K562 (cell line): Measurements from ENCODE around the gene MPC2. TPM values are rescaled to one million over a fixed set of nuclear protein-coding genes. Genes with fewer than 3 reads are reported as not detected.

Experiments used
- ATAC-seq: fragments of 200-7000 bp; cut with Tn5 transposase; 3 replicates; pipeline ENCODE4 v1.9.1; 2020; ENCODE audit warnings: moderate library complexity
- BruUV-seq: library from RNA; stranded (reverse); fragments of 400-500 nt; replicated peaks from 2 replicates; lab custom pipeline; 2021; lab: Mats Ljungman, UMichigan
- CTCF ChIA-PET: fragments of 300-600 bp; formaldehyde crosslinking; extraction: SDS; loops from one replicate; lab custom pipeline; 2021; ENCODE audit warnings: low intra/inter-chr PET ratio; lab: Yijun Ruan, JAX
- POLR2A ChIA-PET: fragments of 300-600, 350-650 bp; sonication (Branson Sonifier 250); formaldehyde crosslinking; extraction: SDS; loops from one replicate; lab custom pipeline; 2021; ENCODE audit warnings: antibody characterized with exemption, inconsistent platforms; lab: Yijun Ruan, JAX
- DNase-seq, 4 experiments: peaks; one replicate each; pipeline versions ENCODE4 v3.0.0 to v3.0.0-alpha.2; 2011 to 2018; ENCODE audit warnings: low spot score in 3 of 4, mixed read lengths in 3 of 4; ENCODE audit errors: extremely low read depth in 1 of 4
- FAIRE-seq: peaks from 2 replicates; lab custom pipeline; 2011; peaks lifted over from hg19 to GRCh38; lab: Jason Lieb, UNC
- H2AFZ ChIP-seq: 2 replicates; pipeline ENCODE4 v1.6.0; 2011; ENCODE audit warnings: low read depth, low read length, control low read depth, inconsistent platforms
- H3K27ac ChIP-seq: fragments of 200-600 bp; 3 replicates; pipeline ENCODE4 v1.8.0; 2011; ENCODE audit warnings: low read depth, mild to moderate bottlenecking, control low read depth, inconsistent platforms, low read length, moderate library complexity, mixed read lengths; ENCODE audit errors: extremely low read depth
- H3K27me3 ChIP-seq, 2 experiments: fragments of 300-600 bp in 1 of 2; 2 replicates in 1 of 2; 3 replicates in 1 of 2; pipeline versions ENCODE4 v1.6.0 to v1.8.0; 2011; ENCODE audit warnings: inconsistent platforms in 2 of 2, low read length in 2 of 2, mild to moderate bottlenecking in 1 of 2, mixed read lengths in 1 of 2, moderate library complexity in 1 of 2; ENCODE audit not compliant: control insufficient read depth in 2 of 2, insufficient read depth in 2 of 2
- H3K36me3 ChIP-seq: fragments of 300-600 bp; 3 replicates; pipeline ENCODE4 v1.8.0; 2011; ENCODE audit warnings: mild to moderate bottlenecking, low read length, inconsistent platforms; ENCODE audit not compliant: control insufficient read depth, insufficient read depth
- H3K4me1 ChIP-seq, 2 experiments: fragments of 200-600 bp in 1 of 2; replicated peaks in 1 of 2; 2 replicates in 1 of 2; 3 replicates in 1 of 2; pipeline versions ENCODE4 v1.5.1 to v1.8.0; 2011; ENCODE audit warnings: inconsistent platforms in 2 of 2, low read length in 2 of 2, mild to moderate bottlenecking in 1 of 2, mixed read lengths in 1 of 2, moderate library complexity in 1 of 2; ENCODE audit not compliant: control insufficient read depth in 2 of 2, insufficient read depth in 2 of 2
- H3K4me2 ChIP-seq: 2 replicates; pipeline ENCODE4 v1.6.1; 2011; ENCODE audit warnings: low read length, control low read depth, inconsistent platforms, mixed read lengths; ENCODE audit not compliant: insufficient read depth
- H3K4me3 ChIP-seq: fragments of 200-600 bp; sonication (generic), shearing (Covaris generic); 2 replicates; pipeline ENCODE4 v1.5.1; 2016; ENCODE audit warnings: control low read depth, inconsistent platforms
- H3K79me2 ChIP-seq: fragments of 200-600 bp; 3 replicates; pipeline ENCODE4 v1.8.0; 2011; ENCODE audit warnings: low read length, inconsistent platforms; ENCODE audit not compliant: control insufficient read depth, insufficient read depth
- H3K9ac ChIP-seq, 2 experiments: 2 replicates each; pipeline versions ENCODE4 v1.6.0 to v1.6.1; 2011; ENCODE audit warnings: low read depth in 2 of 2, low read length in 2 of 2, control low read depth in 1 of 2, inconsistent platforms in 1 of 2, mild to moderate bottlenecking in 1 of 2, mixed read lengths in 1 of 2; ENCODE audit not compliant: insufficient read depth in 1 of 2
- H3K9me1 ChIP-seq: one replicate; pipeline ENCODE4 v1.6.0; 2011; ENCODE audit warnings: inconsistent platforms, mild to moderate bottlenecking, low read length, moderate library complexity; ENCODE audit not compliant: control insufficient read depth, insufficient read depth
- H3K9me3 ChIP-seq: replicated peaks from 2 replicates; pipeline ENCODE4 v1.5.1; 2011; ENCODE audit warnings: low read depth, low read length, inconsistent platforms; ENCODE audit not compliant: control insufficient read depth, insufficient read depth
- H4K20me1 ChIP-seq: replicated peaks from 2 replicates; pipeline ENCODE4 v1.6.1; 2011; ENCODE audit warnings: low read length, inconsistent platforms, mixed read lengths; ENCODE audit not compliant: control insufficient read depth, insufficient read depth
- FUS ChIP-seq: fragments of 200-400 bp; formaldehyde crosslinking; optimal IDR thresholded peaks from 2 replicates; pipeline ENCODE3; 2017; ENCODE audit warnings: low read depth, low read length
- HDAC6 ChIP-seq: IDR thresholded peaks from 2 replicates; pipeline ENCODE4 v1.6.1; 2012; ENCODE audit warnings: low read depth, mild to moderate bottlenecking, control low read depth, inconsistent platforms, low read length, moderate library complexity
- HNRNPL ChIP-seq: fragments of 200-400 bp; formaldehyde crosslinking; IDR thresholded peaks from 2 replicates; pipeline ENCODE4 v1.6.1; 2017; ENCODE audit warnings: low read depth, mild to moderate bottlenecking, low read length
- MIER1 ChIP-seq: fragments of 450-650 bp; IDR thresholded peaks from 2 replicates; pipeline ENCODE4 v1.6.1; 2016; ENCODE audit warnings: antibody characterized with exemption, mild to moderate bottlenecking, low read depth
- NR1H2 ChIP-seq: sonication (generic); formaldehyde crosslinking; IDR thresholded peaks from 2 replicates; pipeline ENCODE4 v1.4.0; 2020; ENCODE audit warnings: mild to moderate bottlenecking, missing genetic modification reagents
- RBBP5 ChIP-seq: fragments of 200-600 bp; sonication (generic); IDR thresholded peaks from 2 replicates; pipeline ENCODE4 v1.6.1; 2012; ENCODE audit warnings: borderline replicate concordance, mild to moderate bottlenecking, low read length, control low read depth, inconsistent platforms; ENCODE audit not compliant: insufficient read depth, poor library complexity, severe bottlenecking
- SIN3A ChIP-seq, 2 experiments: fragments of 150-350 bp in 1 of 2; IDR thresholded peaks; 2 replicates each; pipeline ENCODE4 v1.6.1; 2011 to 2016; ENCODE audit warnings: borderline replicate concordance in 2 of 2, low read depth in 2 of 2, low read length in 2 of 2, mild to moderate bottlenecking in 2 of 2, moderate library complexity in 2 of 2; ENCODE audit not compliant: control insufficient read depth in 1 of 2
- SRSF1 ChIP-seq: fragments of 200-400 bp; formaldehyde crosslinking; IDR thresholded peaks from 2 replicates; pipeline ENCODE4 v1.6.1; 2017; ENCODE audit warnings: mild to moderate bottlenecking, low read depth, low read length, moderate library complexity
- TAF15 ChIP-seq: fragments of 200-400 bp; formaldehyde crosslinking; IDR thresholded peaks from 2 replicates; pipeline ENCODE4 v1.6.1; 2017; ENCODE audit warnings: mild to moderate bottlenecking, low read depth, low read length, moderate library complexity
- ZFPM2 ChIP-seq: fragments of 250-450 bp; sonication (Bioruptor Pico); IDR thresholded peaks from 2 replicates; pipeline ENCODE4 v1.5.1; 2022; ENCODE audit warnings: mild to moderate bottlenecking
- ZNF431 ChIP-seq: sonication (generic); formaldehyde crosslinking; IDR thresholded peaks from 2 replicates; pipeline ENCODE4 v1.8.0; 2022; ENCODE audit warnings: mild to moderate bottlenecking, missing genetic modification reagents
- ZNF584 ChIP-seq: fragments of 200-800 bp; sonication (Bioruptor generic); IDR thresholded peaks from 2 replicates; pipeline ENCODE4 v1.6.1; 2016; ENCODE audit warnings: low read depth, mild to moderate bottlenecking, missing genetic modification characterization, missing compliant biosample characterization
- ZSCAN29 ChIP-seq: fragments of 450-650 bp; IDR thresholded peaks from 2 replicates; pipeline ENCODE4 v1.6.1; 2017
- WGBS: fragments of 100-300 bp; shearing (Covaris generic); methylation state at CpG from one replicate; pipeline ENCODE4 v1.1.6; 2016; ENCODE audit warnings: low coverage, mixed read lengths; ENCODE audit not compliant: insufficient coverage; ENCODE audit errors: missing lambda C conversion rate; 5-methylcytosine and 5-hydroxymethylcytosine counted together
- in situ Hi-C: fragments of 300-500 bp; cut with MboI; formaldehyde crosslinking; loops from 4 replicates; pipeline ENCODE4 v1.15.0; 2018; ENCODE audit warnings: inconsistent platforms, mixed read lengths
- intact Hi-C: fragments of 100-400 bp; cut with micrococcal nuclease; formaldehyde crosslinking; loops from 2 replicates; pipeline ENCODE4 v1.14.2; 2022
- polyA plus RNA-seq, 8 experiments: library from polyadenylated mRNA; depleted of rRNA in 4 of 8; stranded (reverse) in 5 of 8; unstranded in 3 of 8; fragments of >200 nt; fragmentation: Nextera tagmentation in 2 of 8; fragmentation: Illumina TruSeq in 1 of 8; extraction: Ambion mirVana in 2 of 8; extraction: Trizol in 1 of 8; gene quantifications; 2 replicates each; pipeline versions ENCODE4 v1.2.1 to v1.2.3, GENCODE V29; 2011 to 2014; ENCODE audit warnings: inconsistent platforms in 1 of 8, missing spikeins in 1 of 8
- total RNA-seq, 7 experiments: library from RNA; depleted of rRNA in 6 of 7; stranded (reverse); fragments of >200 nt in 6 of 7; fragmentation: Illumina TruSeq in 2 of 7; extraction: Trizol in 2 of 7; gene quantifications; 2 replicates each; pipeline versions ENCODE4 v1.2.1 to v1.2.3, GENCODE V29; 2011 to 2021; ENCODE audit warnings: low replicate concordance in 1 of 7
- TF ChIP-seq, protein P1 (sequence below): fragments of 250-450 bp; sonication (Bioruptor Pico); IDR thresholded peaks from 2 replicates; pipeline ENCODE4 v1.8.0; 2022; ENCODE audit warnings: moderate library complexity, mild to moderate bottlenecking, inconsistent platforms
- TF ChIP-seq, protein P2 (sequence below): fragments of 250-450 bp; sonication (Bioruptor Pico); IDR thresholded peaks from 2 replicates; pipeline ENCODE4 v1.4.0; 2020; ENCODE audit warnings: mild to moderate bottlenecking, moderate library complexity
- TF ChIP-seq, protein P3 (sequence below): fragments of 450-650 bp; formaldehyde crosslinking; conservative IDR thresholded peaks from 2 replicates; pipeline ENCODE4 v1.4.0; 2022; ENCODE audit warnings: mild to moderate bottlenecking, missing genetic modification characterization

Gene MPC2
- total and polyA plus RNA-seq, 9 of the 15 experiments (the other 6 are each of a cell fraction or from before 2014, with no cell fraction given): 70.7 to 179 (median 144) TPM

DNA sequence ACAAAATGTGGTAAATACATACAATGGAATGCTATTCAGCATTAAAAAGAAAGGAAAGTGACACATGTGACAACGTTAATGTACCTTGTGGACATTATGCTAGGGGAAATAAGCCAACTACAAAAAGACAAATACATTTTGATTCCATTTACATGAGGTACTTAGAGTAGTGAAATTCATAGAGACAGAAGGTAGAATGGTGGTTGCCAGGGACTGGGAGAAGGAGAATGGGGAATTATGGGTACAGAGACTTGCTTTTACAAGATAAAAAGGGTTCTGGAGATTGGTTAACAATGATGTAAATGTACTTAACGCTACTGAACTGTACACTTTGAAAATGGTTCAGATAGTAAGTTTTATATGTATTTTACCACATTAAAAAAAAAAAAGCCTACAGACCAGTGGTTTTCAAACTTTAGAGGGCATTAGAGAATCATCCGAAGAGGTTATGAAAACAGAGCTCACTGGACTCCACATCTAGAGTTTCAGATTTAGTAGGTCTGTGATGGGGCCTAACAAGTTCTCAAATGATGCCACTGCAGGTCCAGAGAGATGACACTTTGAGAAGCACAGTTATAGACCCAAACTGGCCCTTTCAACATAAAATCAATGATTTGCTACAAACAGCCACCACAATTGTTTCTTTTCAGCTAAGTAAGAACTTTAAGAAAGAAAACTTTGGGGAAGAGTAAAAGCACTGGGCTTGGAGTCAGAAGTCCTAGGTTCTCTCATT is 13.4 kb downstream of the MPC2 start:
- ChIA-PET POLR2A (interaction anchor here (0.7 to 1.7 kb wide), 5 partner anchors 9 to 257 kb away, joined by 3 to 11 read pairs (median 3); partner anchors contain the start of genes ADCY10, DCAF6 and MPC2), CTCF (no interaction called here)
- H3K4me2 ChIP-seq: peak overlapping the region; percentile 38
- ATAC-seq (peak; percentile 41), DNase-seq (peak in 1 of 4 experiments; percentile 60), FAIRE-seq (peak; percentile 23)
- H3K36me3 ChIP-seq: peaks cover 35% of the 10 kb centered on the region
- H3K9me1 ChIP-seq: no peaks in the 10 kb centered on the region
- H3K9ac ChIP-seq: peak overlapping the region in 1 of 2 experiments; percentile 67; a peak in 2 of 4 replicates
- no TSS peak for BruUV-seq
- WGBS: 19% methylated on average over 3 of the region's 3 CpGs
- intact Hi-C loops: loop anchor here (5.0 kb wide), 1 partner anchor 201 kb away; the partner anchor contains the start of gene MPZL1
- no peaks in the 10 kb centered on the region for H3K27me3 ChIP-seq
- in situ Hi-C loops: no loop called here
- H3K27ac ChIP-seq: peak overlapping the region; percentile 76
- H3K79me2 ChIP-seq: peaks cover 89% of the 10 kb centered on the region
- peak overlapping the region; percentile 28 for H2AFZ ChIP-seq
- H3K9me3 ChIP-seq: no peaks in the 10 kb centered on the region
- H3K4me3 ChIP-seq: no peak overlapping the region
- no peaks in the 10 kb centered on the region for H4K20me1 ChIP-seq
- H3K4me1 ChIP-seq: peaks cover 24 to 55% of the 10 kb centered on the region in 2 experiments
- TF ChIP-seq, protein P1, sequence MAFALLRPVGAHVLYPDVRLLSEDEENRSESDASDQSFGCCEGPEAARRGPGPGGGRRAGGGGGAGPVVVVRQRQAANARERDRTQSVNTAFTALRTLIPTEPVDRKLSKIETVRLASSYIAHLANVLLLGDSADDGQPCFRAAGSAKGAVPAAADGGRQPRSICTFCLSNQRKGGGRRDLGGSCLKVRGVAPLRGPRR: no peak
- TF ChIP-seq RBBP5 (no peak), HDAC6 (no peak), SRSF1 (no peak), ZSCAN29 (no peak), HNRNPL (no peak), TAF15 (no peak), NR1H2 (CRISPR knock-in tag) (no peak), FUS (no peak), SIN3A (IDR thresholded peaks at IDR 0.05; ENCODE audit: borderline replicate concordance in 2 of 2, control insufficient read depth in 1 of 2, low read depth in 2 of 2, low read length in 2 of 2) (no peak), ZFPM2 (CRISPR knock-in tag) (no peak), ZNF431 (CRISPR knock-in tag) (no peak), ZNF584 (no peak), MIER1 (no peak)
- TF ChIP-seq, protein P2, sequence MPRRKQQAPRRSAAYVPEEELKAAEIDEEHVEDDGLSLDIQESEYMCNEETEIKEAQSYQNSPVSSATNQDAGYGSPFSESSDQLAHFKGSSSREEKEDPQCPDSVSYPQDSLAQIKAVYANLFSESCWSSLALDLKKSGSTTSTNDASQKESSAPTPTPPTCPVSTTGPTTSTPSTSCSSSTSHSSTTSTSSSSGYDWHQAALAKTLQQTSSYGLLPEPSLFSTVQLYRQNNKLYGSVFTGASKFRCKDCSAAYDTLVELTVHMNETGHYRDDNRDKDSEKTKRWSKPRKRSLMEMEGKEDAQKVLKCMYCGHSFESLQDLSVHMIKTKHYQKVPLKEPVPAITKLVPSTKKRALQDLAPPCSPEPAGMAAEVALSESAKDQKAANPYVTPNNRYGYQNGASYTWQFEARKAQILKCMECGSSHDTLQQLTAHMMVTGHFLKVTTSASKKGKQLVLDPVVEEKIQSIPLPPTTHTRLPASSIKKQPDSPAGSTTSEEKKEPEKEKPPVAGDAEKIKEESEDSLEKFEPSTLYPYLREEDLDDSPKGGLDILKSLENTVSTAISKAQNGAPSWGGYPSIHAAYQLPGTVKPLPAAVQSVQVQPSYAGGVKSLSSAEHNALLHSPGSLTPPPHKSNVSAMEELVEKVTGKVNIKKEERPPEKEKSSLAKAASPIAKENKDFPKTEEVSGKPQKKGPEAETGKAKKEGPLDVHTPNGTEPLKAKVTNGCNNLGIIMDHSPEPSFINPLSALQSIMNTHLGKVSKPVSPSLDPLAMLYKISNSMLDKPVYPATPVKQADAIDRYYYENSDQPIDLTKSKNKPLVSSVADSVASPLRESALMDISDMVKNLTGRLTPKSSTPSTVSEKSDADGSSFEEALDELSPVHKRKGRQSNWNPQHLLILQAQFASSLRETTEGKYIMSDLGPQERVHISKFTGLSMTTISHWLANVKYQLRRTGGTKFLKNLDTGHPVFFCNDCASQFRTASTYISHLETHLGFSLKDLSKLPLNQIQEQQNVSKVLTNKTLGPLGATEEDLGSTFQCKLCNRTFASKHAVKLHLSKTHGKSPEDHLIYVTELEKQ: no peak
- TF ChIP-seq, protein P3, sequence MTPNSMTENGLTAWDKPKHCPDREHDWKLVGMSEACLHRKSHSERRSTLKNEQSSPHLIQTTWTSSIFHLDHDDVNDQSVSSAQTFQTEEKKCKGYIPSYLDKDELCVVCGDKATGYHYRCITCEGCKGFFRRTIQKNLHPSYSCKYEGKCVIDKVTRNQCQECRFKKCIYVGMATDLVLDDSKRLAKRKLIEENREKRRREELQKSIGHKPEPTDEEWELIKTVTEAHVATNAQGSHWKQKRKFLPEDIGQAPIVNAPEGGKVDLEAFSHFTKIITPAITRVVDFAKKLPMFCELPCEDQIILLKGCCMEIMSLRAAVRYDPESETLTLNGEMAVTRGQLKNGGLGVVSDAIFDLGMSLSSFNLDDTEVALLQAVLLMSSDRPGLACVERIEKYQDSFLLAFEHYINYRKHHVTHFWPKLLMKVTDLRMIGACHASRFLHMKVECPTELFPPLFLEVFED (CRISPR knock-in tag): no peak
